Glomerular endothelial cell (primary cell): Measurements from ENCODE around the gene KRT86. TPM values are rescaled to one million over a fixed set of nuclear protein-coding genes. Genes with fewer than 3 reads are reported as not detected.
"Not testable (repeated sequence)": the region's sequence is repeated elsewhere in the genome, so short reads cannot be mapped to it uniquely, and the experiment has no call there.

Experiments
- DNase-seq: peaks from one replicate; pipeline ENCODE4 v3.0.0-alpha.2; 2011; ENCODE audit warnings: low read depth, low spot score; ENCODE audit errors: extremely low read depth
- total RNA-seq: library from RNA; depleted of rRNA; stranded (reverse); fragments of >200 nt; gene quantifications from 2 replicates; pipeline ENCODE4 v1.2.3, GENCODE V29; 2015

The KRT86 gene
- total RNA-seq, 1 donor from 2014 or later = not detected

GRCh38 chr12:52267266-52267665 is 7.2 kb upstream of the KRT86 start:
- no peak for DNase-seq

- no peak for DNase-seq
Measured at GRCh38 chr12:52267699-52268098, 6.7 kb upstream of the KRT86 start.

GRCh38 chr12:52268212-52268611 is 6.2 kb upstream of the KRT86 start:
- no peak for DNase-seq

GRCh38 chr12:52270541-52271070 is 3.8 kb upstream of the KRT86 start:
- no peak for DNase-seq

GRCh38 chr12:52271158-52271557 is 3.3 kb upstream of the KRT86 start:
- DNase-seq = no peak

GRCh38 chr12:52275686-52276085 is 1.2 kb downstream of the KRT86 start:
- DNase-seq = no peak

- no peak for DNase-seq
Measured at GRCh38 chr12:52277486-52278245, 3.2 kb downstream of the KRT86 start.

GRCh38 chr12:52278575-52279421 is 4.4 kb downstream of the KRT86 start:
- no peak for DNase-seq

GRCh38 chr12:52279422-52280318 is 5.2 kb downstream of the KRT86 start:
- no peak for DNase-seq

- DNase-seq = no peak
Measured at GRCh38 chr12:52280319-52280795, 5.9 kb downstream of the KRT86 start.

- DNase-seq = no peak
Measured at GRCh38 chr12:52280796-52281560, 6.5 kb downstream of the KRT86 start.

- DNase-seq = no peak
Measured at GRCh38 chr12:52284562-52285171, 10.2 kb downstream of the KRT86 start.

GRCh38 chr12:52285172-52285745 is 10.8 kb downstream of the KRT86 start:
- DNase-seq = no peak

- DNase-seq = no peak
Measured at GRCh38 chr12:52285851-52286530, 11.5 kb downstream of the KRT86 start.

- DNase-seq = not testable (repeated sequence)
Measured at GRCh38 chr12:52286857-52287785, 12.7 kb downstream of the KRT86 start.

- DNase-seq = not testable (repeated sequence)
Measured at GRCh38 chr12:52287816-52288805, 13.7 kb downstream of the KRT86 start.
